Testis (tissue), 3 donors: ENCODE results near the gene STARD9. TPM values are rescaled to one million over a fixed set of nuclear protein-coding genes. Genes with fewer than 3 reads are reported as not detected.

ENCODE experiments used
- DNase-seq: peaks from one replicate; pipeline ENCODE4 v3.0.0-alpha.2; 2019
- H3K27ac ChIP-seq, 2 donors: fragments of 200-600 bp; sonication (generic); one replicate each; pipeline ENCODE4 v1.5.1; 2019
- H3K27me3 ChIP-seq: fragments of 200-600 bp; sonication (generic); one replicate; pipeline ENCODE4 v1.5.1; 2019
- H3K36me3 ChIP-seq: fragments of 200-600 bp; sonication (generic); one replicate; pipeline ENCODE4 v1.5.1; 2017; ENCODE audit warnings: low read depth; ENCODE audit errors: missing control alignments
- H3K4me1 ChIP-seq: fragments of 200-600 bp; sonication (generic); one replicate; pipeline ENCODE4 v1.5.1; 2019
- H3K4me3 ChIP-seq, 2 donors: fragments of 200-600 bp; sonication (generic); one replicate each; pipeline ENCODE4 v1.5.1; 2017 to 2019
- H3K9me3 ChIP-seq: fragments of 200-600 bp; sonication (generic); one replicate; pipeline ENCODE4 v1.5.1; 2017
- CTCF ChIP-seq, 3 experiments: fragments of 450-650 bp in 2 of 3; fragments of 200-600 bp in 1 of 3; sonication (generic) in 1 of 3; IDR thresholded peaks; one replicate each; pipeline ENCODE4 v1.5.1; 2016 to 2019; ENCODE audit warnings: antibody characterized with exemption in 3 of 3, mild to moderate bottlenecking in 2 of 3, moderate library complexity in 1 of 3
- POLR2A ChIP-seq: fragments of 450-650 bp; IDR thresholded peaks from one replicate; pipeline ENCODE4 v1.6.1; 2017; ENCODE audit warnings: antibody characterized with exemption, mild to moderate bottlenecking, moderate library complexity
- WGBS, 2 donors: methylation state at CpG; one replicate each; pipeline ENCODE4 v1.1.5; 2018; 5-methylcytosine and 5-hydroxymethylcytosine counted together
- intact Hi-C: fragments of 100-400 bp; cut with DNase I; formaldehyde crosslinking; loops from one replicate; pipeline ENCODE4 v1.15.1; 2023; ENCODE audit warnings: low total_unique reads
- polyA plus RNA-seq: library from polyadenylated mRNA; stranded (reverse); fragments of 350-450 nt; fragmentation: Illumina TruSeq; extraction: RNeasy Lipid Tissue Mini Kit (QIAGEN cat#74804); gene quantifications from one replicate; pipeline ENCODE4 v1.2.3, GENCODE V29; 2014; ENCODE audit warnings: low read depth, low replicate concordance; ENCODE audit not compliant: insufficient read depth
- total RNA-seq, 2 donors: library from RNA; depleted of rRNA; stranded (reverse); fragments of >200 nt; gene quantifications; one replicate each; pipeline ENCODE4 v1.2.3, GENCODE V29; 2016

STARD9 gene
- total and polyA plus RNA-seq, 3 donors from 2014 or later: 41.1 to 137 (median 132) TPM

DNA sequence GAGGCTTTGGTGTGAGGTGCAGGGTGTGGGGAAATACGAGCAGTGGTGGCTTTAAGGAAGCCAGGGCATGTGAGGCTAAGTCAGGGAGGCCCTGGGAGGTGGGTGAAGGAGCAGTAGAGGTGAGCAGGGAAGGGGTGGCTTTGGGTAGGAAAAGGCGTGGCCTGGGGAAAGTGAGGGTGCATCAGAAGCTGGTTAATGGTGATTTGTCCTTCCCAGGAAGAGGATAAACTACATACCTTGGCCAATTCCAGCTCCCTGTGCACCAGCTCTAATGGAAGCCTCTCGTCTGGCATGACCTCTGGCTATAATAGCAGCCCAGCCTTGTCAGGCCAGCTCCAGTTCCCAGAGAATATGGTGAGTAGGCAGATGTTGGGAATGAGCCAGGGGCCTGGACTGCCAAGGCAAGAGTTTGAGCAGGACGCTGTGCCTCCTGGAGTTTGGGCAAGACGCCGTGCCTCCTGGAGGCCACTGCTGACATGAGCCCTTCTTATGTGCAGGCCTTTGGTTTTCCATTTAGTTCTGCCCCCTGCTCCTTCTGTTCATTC, 120.2 kb downstream of the STARD9 start:
- WGBS, 2 donors: 89 to 96% methylated on average over 4 to 6 of the region's 6 CpGs
- Histone ChIP-seq H3K4me3 (no peak overlapping the region), H3K27me3 (no peaks in the 10 kb centered on the region), H3K27ac (no peak overlapping the region), H3K9me3 (no peaks in the 10 kb centered on the region), H3K36me3 (no peaks in the 10 kb centered on the region), H3K4me1 (no peaks in the 10 kb centered on the region)
- no peak for TF ChIP-seq CTCF (IDR thresholded peaks at IDR 0.05)
- no peak for TF ChIP-seq POLR2A
- intact Hi-C loops: no loop called here
- DNase-seq: no peak

- no peak for DNase-seq
- intact Hi-C loops: no loop called here
- no peak overlapping the region for H3K4me3 ChIP-seq
- H3K27ac ChIP-seq: no peak overlapping the region
- WGBS, 2 donors: 81 to 89% methylated on average over 5 of the region's 5 CpGs
- no peaks in the 10 kb centered on the region for H3K4me1 ChIP-seq
- no peak for TF ChIP-seq CTCF (IDR thresholded peaks at IDR 0.05)
- TF ChIP-seq POLR2A: no peak
- H3K9me3 ChIP-seq: no peaks in the 10 kb centered on the region
- no peaks in the 10 kb centered on the region for H3K36me3 ChIP-seq
- no peaks in the 10 kb centered on the region for H3K27me3 ChIP-seq
Observed at GRCh38 chr15:42696626-42697025, 121.2 kb downstream of the STARD9 start.

GRCh38 chr15:42704492-42704926, 129.1 kb downstream of the STARD9 start:
- no peak overlapping the region for H3K27ac ChIP-seq

DNA sequence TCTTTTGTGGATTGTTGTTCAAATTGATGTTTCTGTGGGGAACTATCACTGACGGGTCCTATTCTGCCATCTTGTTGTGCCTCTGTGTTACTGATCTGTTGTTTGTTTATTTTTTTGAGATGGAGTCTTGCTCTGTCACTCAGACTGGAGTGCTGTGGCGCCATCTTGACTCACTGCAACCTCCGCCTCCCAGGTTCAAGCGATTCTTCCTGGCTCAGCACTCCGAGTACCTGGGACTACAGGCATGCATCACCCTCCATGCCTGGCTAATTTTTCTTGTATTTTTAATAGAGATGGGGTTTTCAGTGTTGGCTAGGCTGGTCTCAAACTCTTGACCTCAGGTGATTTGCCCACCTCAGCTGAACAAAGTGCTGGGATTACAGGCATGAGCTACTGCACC, 129.9 kb downstream of the STARD9 start:
- Histone ChIP-seq H3K27ac (no peak overlapping the region), H3K4me1 (no peaks in the 10 kb centered on the region), H3K9me3 (no peaks in the 10 kb centered on the region), H3K4me3 (no peak overlapping the region), H3K36me3 (no peaks in the 10 kb centered on the region), H3K27me3 (no peaks in the 10 kb centered on the region)
- no peak for DNase-seq
- WGBS, 2 donors: 88 to 96% methylated on average over 5 of the region's 5 CpGs
- TF ChIP-seq CTCF (IDR thresholded peaks at IDR 0.05) (no peak), POLR2A (no peak)
- intact Hi-C loops: no loop called here

More at GRCh38 chr15:42704492-42704926, 129.1 kb downstream of the STARD9 start:
- no peaks in the 10 kb centered on the region for H3K27me3 ChIP-seq
- no peaks in the 10 kb centered on the region for H3K36me3 ChIP-seq
- DNase-seq: peak; percentile 57
- intact Hi-C loops: no loop called here
- H3K4me3 ChIP-seq: no peak overlapping the region
- TF ChIP-seq POLR2A (no peak), CTCF (IDR thresholded peaks at IDR 0.05) (peak in 2 of 3 experiments; percentile 45 to 52)
- H3K4me1 ChIP-seq: no peaks in the 10 kb centered on the region
- 24 to 41% methylated on average over 3 to 4 of the region's 4 CpGs for WGBS, 2 donors
- H3K9me3 ChIP-seq: no peaks in the 10 kb centered on the region

- Histone ChIP-seq H3K27ac (no peak overlapping the region), H3K4me3 (no peak overlapping the region), H3K36me3 (no peaks in the 10 kb centered on the region), H3K27me3 (no peaks in the 10 kb centered on the region), H3K9me3 (no peaks in the 10 kb centered on the region), H3K4me1 (no peaks in the 10 kb centered on the region)
- intact Hi-C loops: no loop called here
- no peak for TF ChIP-seq POLR2A
- TF ChIP-seq CTCF (IDR thresholded peaks at IDR 0.05): no peak
- WGBS, 2 donors: 82 to 90% methylated on average over 2 of the region's 2 CpGs
- DNase-seq: no peak
Observed at GRCh38 chr15:42707068-42707467, 131.7 kb downstream of the STARD9 start.
